GM18519 (cell line): ENCODE results near the gene SALL2.
"Not testable (repeated sequence)": the region's sequence is repeated elsewhere in the genome, so short reads cannot be mapped to it uniquely, and the experiment has no call there.

Experiments used
- ATAC-seq: cut with Tn5 transposase; IDR thresholded peaks from one replicate; pipeline ENCODE4 v1.9.1; 2021; ENCODE audit warnings: mild to moderate bottlenecking, moderate library complexity; ENCODE audit not compliant: unreplicated experiment, low FRiP score

The SALL2 gene

GRCh38 chr14:21525962-21526671 is at the start of gene SALL2:
Gene SALL2, minus strand, starts transcription at chr14:21526346. Its CDS starts 219 bp downstream, at chr14:21526127.
- no peak for ATAC-seq

- ATAC-seq: no peak
Measured at GRCh38 chr14:21575661-21576060, 49.5 kb upstream of the SALL2 start.

- ATAC-seq: no peak
Measured at GRCh38 chr14:21572604-21573003, 46.5 kb upstream of the SALL2 start.

- no peak for ATAC-seq
Measured at GRCh38 chr14:21558703-21559170, 32.6 kb upstream of the SALL2 start.

GRCh38 chr14:21557084-21557901 is 31.1 kb upstream of the SALL2 start:
- no peak for ATAC-seq

GRCh38 chr14:21556378-21557083 is 30.4 kb upstream of the SALL2 start:
- no peak for ATAC-seq

- no peak for ATAC-seq
Measured at GRCh38 chr14:21553266-21553665, 27.1 kb upstream of the SALL2 start.

GRCh38 chr14:21544588-21544987 is 18.4 kb upstream of the SALL2 start:
- not testable (repeated sequence) for ATAC-seq

- no peak for ATAC-seq
Measured at GRCh38 chr14:21543963-21544362, 17.8 kb upstream of the SALL2 start.

- no peak for ATAC-seq
Measured at GRCh38 chr14:21543521-21543960, 17.4 kb upstream of the SALL2 start.

GRCh38 chr14:21541413-21542074 is 15.4 kb upstream of the SALL2 start:
- no peak for ATAC-seq

- no peak for ATAC-seq
Measured at GRCh38 chr14:21539189-21539940, 13.2 kb upstream of the SALL2 start.

- ATAC-seq: no peak
Measured at GRCh38 chr14:21537090-21537424, 10.9 kb upstream of the SALL2 start.

- no peak for ATAC-seq
Measured at GRCh38 chr14:21536418-21537089, 10.4 kb upstream of the SALL2 start.

GRCh38 chr14:21535545-21536417 is 9.6 kb upstream of the SALL2 start:
- ATAC-seq: no peak

- no peak for ATAC-seq
Measured at GRCh38 chr14:21534576-21534975, 8.4 kb upstream of the SALL2 start.

GRCh38 chr14:21533294-21533693 is 7.1 kb upstream of the SALL2 start:
- ATAC-seq: no peak

GRCh38 chr14:21529515-21529914 is 3.4 kb upstream of the SALL2 start:
- ATAC-seq: no peak
